Fibroblast of lung (primary cell): ENCODE measurements around the gene NKAIN2. TPM values are rescaled to one million over a fixed set of nuclear protein-coding genes. Genes with fewer than 3 reads are reported as not detected.

ENCODE experiments used
- DNase-seq, 2 donors: peaks; one replicate each; pipeline versions ENCODE4 v3.0.0 to v3.0.0-alpha.2; 2010; ENCODE audit warnings: low read depth in 2 of 2
- H2AFZ ChIP-seq: 2 replicates; pipeline ENCODE4 v1.5.1; 2012; ENCODE audit warnings: low read length, control low read depth, inconsistent platforms
- H3K27ac ChIP-seq: 2 replicates; pipeline ENCODE4 v1.5.1; 2011; ENCODE audit warnings: low read length, control low read depth; ENCODE audit not compliant: insufficient read depth
- H3K27me3 ChIP-seq: 2 replicates; pipeline ENCODE4 v1.5.1; 2011; ENCODE audit warnings: mild to moderate bottlenecking, low read length; ENCODE audit not compliant: control insufficient read depth, insufficient read depth
- H3K36me3 ChIP-seq: 2 replicates; pipeline ENCODE4 v1.5.1; 2011; ENCODE audit warnings: low read length; ENCODE audit not compliant: control insufficient read depth, insufficient read depth
- H3K4me1 ChIP-seq: 2 replicates; pipeline ENCODE4 v1.5.1; 2011; ENCODE audit warnings: low read length; ENCODE audit not compliant: control insufficient read depth, insufficient read depth; ENCODE audit errors: extremely low read depth
- H3K4me2 ChIP-seq: 2 replicates; pipeline ENCODE4 v1.5.1; 2011; ENCODE audit warnings: low read length, control low read depth; ENCODE audit not compliant: insufficient read depth; ENCODE audit errors: extremely low read depth
- H3K4me3 ChIP-seq, 4 experiments: fragments of 200-600 bp in 1 of 4; sonication (generic) in 1 of 4; replicated peaks in 1 of 4; 2 replicates each; pipeline ENCODE4 v1.5.1; 2011 to 2016; ENCODE audit warnings: low read length in 4 of 4, low read depth in 3 of 4, mild to moderate bottlenecking in 3 of 4, control low read depth in 2 of 4, inconsistent platforms in 1 of 4, mixed read lengths in 1 of 4; ENCODE audit not compliant: insufficient read depth in 1 of 4; ENCODE audit errors: control extremely low read depth in 1 of 4
- H3K79me2 ChIP-seq: 2 replicates; pipeline ENCODE4 v1.5.1; 2012; ENCODE audit warnings: mild to moderate bottlenecking, low read length, inconsistent platforms; ENCODE audit not compliant: control insufficient read depth, insufficient read depth
- H3K9ac ChIP-seq: 2 replicates; pipeline ENCODE4 v1.5.1; 2011; ENCODE audit warnings: mild to moderate bottlenecking, low read length, control low read depth; ENCODE audit not compliant: insufficient read depth
- H3K9me3 ChIP-seq: 2 replicates; pipeline ENCODE4 v1.5.1; 2012; ENCODE audit warnings: low read depth, low read length; ENCODE audit not compliant: control insufficient read depth, insufficient read depth
- H4K20me1 ChIP-seq: 2 replicates; pipeline ENCODE4 v1.5.1; 2011; ENCODE audit warnings: low read length; ENCODE audit not compliant: control insufficient read depth, insufficient read depth; ENCODE audit errors: extremely low read depth
- CTCF ChIP-seq, 2 donors: IDR thresholded peaks in 1 of 2; conservative IDR thresholded peaks in 1 of 2; 1 replicate in 1 of 2; 2 replicates in 1 of 2; pipeline ENCODE4 v1.5.1; 2011 to 2012; ENCODE audit warnings: low read length in 2 of 2, control low read depth in 1 of 2, inconsistent platforms in 1 of 2, low read depth in 1 of 2, mild to moderate bottlenecking in 1 of 2
- EZH2 ChIP-seq: IDR thresholded peaks from 2 replicates; pipeline ENCODE4 v1.5.1; 2012; ENCODE audit warnings: low read length, control low read depth, mild to moderate bottlenecking; ENCODE audit errors: missing control alignments
- polyA plus RNA-seq, 2 donors: library from polyadenylated mRNA; depleted of rRNA in 1 of 2; stranded (reverse) in 1 of 2; unstranded in 1 of 2; fragments of >200 nt; gene quantifications; 2 replicates each; pipeline ENCODE4 v1.2.1, GENCODE V29; 2011 to 2012; ENCODE audit warnings: missing spikeins in 1 of 2
- total RNA-seq: library from RNA; depleted of rRNA; stranded (reverse); fragments of >200 nt; gene quantifications from 2 replicates; pipeline ENCODE4 v1.2.1, GENCODE V29; 2014

The NKAIN2 gene
- total and polyA plus RNA-seq, 2 donors (not counting 1 experiment from before 2014, with no cell fraction given): not detected

- DNase-seq: no peak
- TF ChIP-seq EZH2: no peak
- no peak for TF ChIP-seq CTCF (conservative IDR thresholded peaks at IDR 0.05 in 1 of 2, IDR thresholded peaks at IDR 0.05 in 1 of 2; ENCODE audit: low read depth in 1 of 2, low read length in 2 of 2)
- H3K4me1 ChIP-seq: no peaks in the 10 kb centered on the region
Measured at GRCh38 chr6:124142852-124143251, 339.2 kb downstream of the NKAIN2 start.

GRCh38 chr6:124143435-124143834 lies 339.8 kb downstream of the NKAIN2 start:
- Histone ChIP-seq H3K4me1 (no peaks in the 10 kb centered on the region), H3K27ac (no peak overlapping the region), H3K4me3 (no peak overlapping the region), H3K79me2 (no peaks in the 10 kb centered on the region), H3K27me3 (no peaks in the 10 kb centered on the region), H2AFZ (no peak overlapping the region), H3K9me3 (no peaks in the 10 kb centered on the region), H4K20me1 (no peaks in the 10 kb centered on the region), H3K9ac (no peak overlapping the region), H3K4me2 (no peak overlapping the region), H3K36me3 (no peaks in the 10 kb centered on the region)
- no peak for DNase-seq
- TF ChIP-seq CTCF (conservative IDR thresholded peaks at IDR 0.05 in 1 of 2, IDR thresholded peaks at IDR 0.05 in 1 of 2; ENCODE audit: low read depth in 1 of 2, low read length in 2 of 2): no peak
- no peak for TF ChIP-seq EZH2

More at GRCh38 chr6:124142852-124143251, 339.2 kb downstream of the NKAIN2 start:
- Histone ChIP-seq H3K9me3 (no peaks in the 10 kb centered on the region), H3K36me3 (no peaks in the 10 kb centered on the region), H3K27ac (no peak overlapping the region), H3K9ac (no peak overlapping the region), H3K27me3 (no peaks in the 10 kb centered on the region), H2AFZ (no peak overlapping the region), H4K20me1 (no peaks in the 10 kb centered on the region), H3K79me2 (no peaks in the 10 kb centered on the region), H3K4me3 (no peak overlapping the region), H3K4me2 (no peak overlapping the region)

GRCh38 chr6:124147621-124148020 lies 344.0 kb downstream of the NKAIN2 start:
- H3K27ac ChIP-seq: no peak overlapping the region
- TF ChIP-seq CTCF (conservative IDR thresholded peaks at IDR 0.05 in 1 of 2, IDR thresholded peaks at IDR 0.05 in 1 of 2; ENCODE audit: low read depth in 1 of 2, low read length in 2 of 2): no peak
- TF ChIP-seq EZH2: no peak
- no peak overlapping the region for H2AFZ ChIP-seq
- H4K20me1 ChIP-seq: no peaks in the 10 kb centered on the region
- no peaks in the 10 kb centered on the region for H3K9me3 ChIP-seq
- H3K4me3 ChIP-seq: no peak overlapping the region
- H3K4me1 ChIP-seq: no peaks in the 10 kb centered on the region
- no peak overlapping the region for H3K4me2 ChIP-seq
- H3K36me3 ChIP-seq: no peaks in the 10 kb centered on the region
- no peak for DNase-seq
- no peaks in the 10 kb centered on the region for H3K79me2 ChIP-seq
- H3K9ac ChIP-seq: no peak overlapping the region
- no peaks in the 10 kb centered on the region for H3K27me3 ChIP-seq
